ENCODE measurements around the gene MXI1.

MXI1 gene

DNA sequence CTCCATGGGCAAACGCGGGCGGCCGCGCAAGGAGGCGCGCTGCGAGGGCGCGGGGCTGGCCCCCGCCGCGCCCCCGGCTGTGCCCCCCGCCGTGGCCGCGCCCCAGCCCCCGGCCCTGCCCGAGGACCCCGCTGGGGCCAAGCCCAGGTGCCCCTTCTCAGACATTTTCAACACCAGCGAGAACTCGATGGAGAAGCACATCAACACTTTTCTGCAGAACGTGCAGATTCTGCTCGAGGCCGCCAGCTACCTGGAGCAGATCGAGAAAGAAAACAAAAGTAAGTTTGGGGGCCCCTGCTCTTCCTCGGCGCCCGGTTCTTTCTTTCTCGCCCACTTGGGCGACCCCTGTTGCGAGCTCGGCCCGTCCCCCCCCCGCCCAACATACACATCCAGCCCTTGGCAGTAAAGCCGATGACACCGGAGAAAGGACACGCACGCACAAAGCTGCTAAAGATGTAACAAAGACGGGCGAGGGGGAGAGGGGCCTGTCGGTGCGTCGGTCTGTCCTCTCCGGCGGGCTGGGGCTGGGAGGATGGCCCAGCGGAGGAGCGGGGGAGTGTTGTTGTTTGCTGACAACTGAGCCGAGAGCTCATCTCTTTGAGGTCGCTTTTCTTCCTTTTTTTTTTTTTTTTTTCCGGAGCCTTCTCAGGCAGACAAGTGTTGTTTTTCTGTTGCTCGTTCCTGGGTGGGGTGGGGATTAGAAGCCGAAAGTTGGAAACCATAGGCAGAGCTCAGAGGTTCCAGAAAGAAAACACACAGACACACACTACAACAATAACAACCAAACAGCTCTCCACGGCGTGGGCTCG, 604 bp downstream of the MXI1 start:
- Histone ChIP-seq H3K9me3 (no peaks in the 10 kb centered on the region), H3K27me3 (no peaks in the 10 kb centered on the region), H3K4me3 (ENCODE audit: low read depth, low read length) (peak overlapping the region; percentile 87), H3K36me3 (no peaks in the 10 kb centered on the region), H3K4me1 (peaks cover 8% of the 10 kb centered on the region; the same call in 1 of the 2 replicates)
- DNase-seq: peak; percentile 59
- TF ChIP-seq, protein P1, sequence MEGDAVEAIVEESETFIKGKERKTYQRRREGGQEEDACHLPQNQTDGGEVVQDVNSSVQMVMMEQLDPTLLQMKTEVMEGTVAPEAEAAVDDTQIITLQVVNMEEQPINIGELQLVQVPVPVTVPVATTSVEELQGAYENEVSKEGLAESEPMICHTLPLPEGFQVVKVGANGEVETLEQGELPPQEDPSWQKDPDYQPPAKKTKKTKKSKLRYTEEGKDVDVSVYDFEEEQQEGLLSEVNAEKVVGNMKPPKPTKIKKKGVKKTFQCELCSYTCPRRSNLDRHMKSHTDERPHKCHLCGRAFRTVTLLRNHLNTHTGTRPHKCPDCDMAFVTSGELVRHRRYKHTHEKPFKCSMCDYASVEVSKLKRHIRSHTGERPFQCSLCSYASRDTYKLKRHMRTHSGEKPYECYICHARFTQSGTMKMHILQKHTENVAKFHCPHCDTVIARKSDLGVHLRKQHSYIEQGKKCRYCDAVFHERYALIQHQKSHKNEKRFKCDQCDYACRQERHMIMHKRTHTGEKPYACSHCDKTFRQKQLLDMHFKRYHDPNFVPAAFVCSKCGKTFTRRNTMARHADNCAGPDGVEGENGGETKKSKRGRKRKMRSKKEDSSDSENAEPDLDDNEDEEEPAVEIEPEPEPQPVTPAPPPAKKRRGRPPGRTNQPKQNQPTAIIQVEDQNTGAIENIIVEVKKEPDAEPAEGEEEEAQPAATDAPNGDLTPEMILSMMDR (IDR thresholded peaks at IDR 0.05; ENCODE audit: low read depth, low read length): no peak

DNA sequence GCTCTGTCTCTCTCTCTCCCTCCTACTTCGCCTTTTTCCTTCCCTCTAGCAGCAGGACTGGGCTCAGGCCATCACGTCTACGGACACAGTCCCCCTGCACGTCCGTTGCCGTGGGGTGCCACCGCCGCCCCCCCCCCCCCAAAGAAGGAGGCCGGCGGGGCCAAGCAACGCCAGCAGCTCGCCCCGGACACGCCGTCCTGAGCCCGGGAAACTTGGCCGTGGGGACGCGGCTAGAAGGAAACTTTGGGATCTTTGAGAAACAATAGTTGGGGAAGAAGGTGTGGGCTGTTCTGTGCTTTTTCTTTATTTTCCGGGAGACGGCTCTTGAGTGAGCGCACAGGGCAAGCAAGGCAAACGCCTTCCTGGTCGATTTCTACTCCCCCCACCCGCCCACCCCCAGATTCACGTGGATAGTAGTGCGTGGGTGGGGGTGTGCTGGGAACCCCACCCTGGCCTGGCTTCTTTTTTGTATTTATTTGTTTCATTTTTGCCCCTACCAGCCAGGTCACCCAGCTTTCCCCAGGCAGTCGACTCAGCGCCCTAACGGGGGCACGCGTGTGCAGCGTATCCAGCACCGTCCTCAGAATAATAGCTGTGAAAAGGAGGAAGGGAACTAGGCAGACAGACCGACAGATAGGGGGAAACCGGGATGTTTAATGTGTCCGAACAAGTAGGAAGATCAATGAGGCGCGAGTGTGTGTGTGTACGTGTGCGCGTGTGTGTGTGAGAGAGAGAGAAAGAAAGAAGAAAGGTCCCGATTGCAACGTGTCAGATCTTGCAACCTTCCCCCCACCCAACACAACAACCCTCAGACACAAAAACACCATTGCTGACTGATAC, 1.4 kb downstream of the MXI1 start:
- Histone ChIP-seq H3K36me3 (no peaks in the 10 kb centered on the region), H3K4me3 (ENCODE audit: low read depth, low read length) (peak overlapping the region; percentile 87), H3K27me3 (no peaks in the 10 kb centered on the region), H3K4me1 (peaks cover 8% of the 10 kb centered on the region; the same call in 1 of the 2 replicates), H3K9me3 (no peaks in the 10 kb centered on the region)
- DNase-seq: peak; percentile 51
- TF ChIP-seq, protein P1 (IDR thresholded peaks at IDR 0.05; ENCODE audit: low read depth, low read length): peak; percentile 17; the same call in 1 of the 2 replicates

DNA sequence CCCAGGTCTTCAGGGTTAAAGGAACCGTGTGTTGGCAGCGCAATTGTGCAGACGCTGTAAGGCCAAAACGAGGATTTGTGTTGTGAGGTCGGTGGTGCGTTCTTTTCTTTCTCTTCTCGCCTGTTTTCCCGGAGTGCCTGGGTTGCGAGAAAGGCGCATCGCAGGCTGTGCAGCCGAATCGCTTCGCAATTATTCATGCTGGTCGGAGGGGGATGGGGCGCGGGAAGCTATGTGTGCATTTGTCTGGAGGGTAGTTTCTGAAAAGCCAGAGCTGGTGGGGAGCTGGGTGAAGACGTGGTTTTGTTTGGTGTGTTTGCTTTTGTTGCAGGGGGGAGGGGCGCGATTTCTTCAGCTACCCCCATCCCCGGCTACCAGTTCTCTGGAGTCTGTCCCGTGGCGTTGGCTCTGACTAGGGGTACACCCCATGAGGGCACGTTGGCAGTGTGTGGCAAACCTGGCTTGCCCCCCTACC, 2.1 kb downstream of the MXI1 start:
- H3K9me3 ChIP-seq: no peaks in the 10 kb centered on the region
- H3K4me1 ChIP-seq: peaks cover 8% of the 10 kb centered on the region; the same call in 1 of the 2 replicates
- peak; percentile 81 for DNase-seq
- peak overlapping the region; percentile 87 for H3K4me3 ChIP-seq (ENCODE audit: low read depth, low read length)
- TF ChIP-seq, protein P1 (IDR thresholded peaks at IDR 0.05; ENCODE audit: low read depth, low read length): no peak
- H3K27me3 ChIP-seq: no peaks in the 10 kb centered on the region
- H3K36me3 ChIP-seq: no peaks in the 10 kb centered on the region

DNA sequence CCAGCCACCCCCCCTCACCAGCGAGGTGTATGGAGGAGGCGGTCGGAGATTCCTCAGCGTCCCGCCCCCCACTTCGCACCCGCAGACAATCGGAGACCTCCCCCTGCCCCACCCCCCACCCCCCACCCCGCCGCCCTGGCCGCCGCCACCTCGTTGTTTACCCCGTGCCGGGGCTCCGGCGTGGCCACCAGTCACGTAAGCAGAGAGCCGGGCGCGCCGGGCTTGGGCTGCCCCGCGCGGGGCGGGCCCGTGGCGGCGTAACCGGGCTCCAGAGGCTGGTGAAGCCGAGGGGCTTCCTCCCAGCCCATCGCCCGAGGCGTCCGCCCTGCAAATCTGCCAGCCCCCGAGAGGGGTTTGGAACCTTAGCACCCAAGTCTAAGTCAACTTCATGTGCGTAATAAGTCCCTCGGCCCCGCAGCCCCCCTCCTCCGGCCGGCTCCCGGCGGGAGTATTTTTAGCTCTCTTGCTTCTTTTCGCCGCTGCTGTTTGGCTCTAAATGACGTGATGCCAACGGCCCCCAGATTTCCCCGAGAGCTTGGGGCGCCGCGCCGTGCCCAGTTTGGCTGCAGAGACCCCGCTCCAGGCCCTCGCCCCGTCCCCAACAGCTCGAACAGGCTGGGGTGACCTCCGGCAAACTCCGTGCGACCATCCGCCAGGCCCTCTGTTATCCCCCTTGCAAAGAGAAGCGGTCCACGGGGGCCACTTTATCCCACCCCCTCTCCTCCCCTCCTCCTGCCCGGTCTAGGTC, 2.7 kb downstream of the MXI1 start:
- Histone ChIP-seq H3K4me1 (peaks cover 8% of the 10 kb centered on the region; the same call in 1 of the 2 replicates), H3K27me3 (no peaks in the 10 kb centered on the region)
- DNase-seq: no peak

DNA sequence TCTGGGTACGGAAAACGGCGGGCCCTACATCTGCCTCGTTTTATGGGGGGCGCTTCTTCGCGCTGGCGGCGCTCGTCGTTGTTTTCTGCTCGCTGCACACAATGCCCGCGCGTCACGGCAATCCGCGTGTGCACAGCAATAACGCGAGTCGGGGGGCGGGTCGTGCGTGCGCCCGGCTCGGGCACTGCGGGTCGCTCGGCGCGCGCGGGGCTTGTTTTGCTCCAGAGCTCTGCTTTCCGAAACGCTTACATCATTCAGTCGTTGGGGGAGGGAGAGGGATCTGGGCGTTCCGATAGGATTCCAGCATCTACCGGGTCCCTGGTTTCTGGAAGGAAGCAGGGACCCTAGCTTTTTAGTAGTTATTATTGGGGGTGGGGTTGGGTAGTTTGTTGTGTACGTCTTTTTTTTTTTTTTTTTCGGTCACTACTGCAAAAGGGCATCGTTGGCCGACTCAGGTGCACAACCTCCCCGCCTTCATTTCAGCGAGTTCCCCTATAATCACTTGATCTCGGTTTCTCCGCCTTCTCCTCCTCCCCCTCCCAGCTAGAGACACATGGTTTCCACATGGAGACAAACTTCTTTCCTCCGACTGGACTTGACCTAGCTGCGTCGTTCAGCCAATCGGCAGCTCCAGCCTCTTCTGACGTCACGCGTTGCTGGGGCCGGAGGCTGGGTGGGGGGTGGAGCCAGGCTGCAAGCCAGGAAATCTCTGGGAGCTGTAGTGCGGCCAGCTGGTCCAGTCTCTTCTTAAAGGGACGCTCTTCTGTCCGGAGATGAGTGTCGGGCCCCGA, 3.5 kb downstream of the MXI1 start:
- peak; percentile 95 for DNase-seq
- Histone ChIP-seq H3K9me3 (no peaks in the 10 kb centered on the region), H3K4me3 (ENCODE audit: low read depth, low read length) (peak overlapping the region; percentile 87), H3K4me1 (peaks cover 8% of the 10 kb centered on the region; the same call in 1 of the 2 replicates), H3K27me3 (no peaks in the 10 kb centered on the region), H3K36me3 (no peaks in the 10 kb centered on the region)
- TF ChIP-seq, protein P1 (IDR thresholded peaks at IDR 0.05; ENCODE audit: low read depth, low read length): no peak

More for the DNA sequence above, 2.7 kb downstream of the MXI1 start:
- Histone ChIP-seq H3K4me3 (ENCODE audit: low read depth, low read length) (peak overlapping the region; percentile 87), H3K36me3 (no peaks in the 10 kb centered on the region), H3K9me3 (no peaks in the 10 kb centered on the region)
- TF ChIP-seq, protein P1 (IDR thresholded peaks at IDR 0.05; ENCODE audit: low read depth, low read length): no peak

Data from BE2C (cell line).